GM21390 (cell line): ENCODE measurements around the gene MED1.
"Not testable (repeated sequence)": the region's sequence is repeated elsewhere in the genome, so short reads cannot be mapped to it uniquely, and the experiment has no call there.

ENCODE experiments used
- ATAC-seq: cut with Tn5 transposase; IDR thresholded peaks from one replicate; pipeline ENCODE4 v1.9.1; 2021; ENCODE audit not compliant: unreplicated experiment

The MED1 gene

GRCh38 chr17:39450847-39451581 is at the start of gene MED1:
Gene MED1 (minus strand): TSS chr17:39451263. CDS start chr17:39451062, 201 bp downstream.
- peak; percentile 83 for ATAC-seq

GRCh38 chr17:39496921-39497320 is 45.9 kb upstream of the MED1 start:
- ATAC-seq: not testable (repeated sequence)

GRCh38 chr17:39487946-39488345 is 36.9 kb upstream of the MED1 start:
- no peak for ATAC-seq

- not testable (repeated sequence) for ATAC-seq
Observed at GRCh38 chr17:39487490-39487889, 36.4 kb upstream of the MED1 start.

GRCh38 chr17:39486242-39486641 is 35.2 kb upstream of the MED1 start:
- ATAC-seq: no peak

GRCh38 chr17:39485555-39485954 is 34.5 kb upstream of the MED1 start:
- ATAC-seq: no peak

GRCh38 chr17:39484178-39484577 is 33.1 kb upstream of the MED1 start:
- ATAC-seq: no peak

- no peak for ATAC-seq
Observed at GRCh38 chr17:39483506-39483905, 32.4 kb upstream of the MED1 start.

- not testable (repeated sequence) for ATAC-seq
Observed at GRCh38 chr17:39479631-39480030, 28.6 kb upstream of the MED1 start.

GRCh38 chr17:39473310-39473709 is 22.2 kb upstream of the MED1 start:
- ATAC-seq: no peak

GRCh38 chr17:39468610-39469009 is 17.5 kb upstream of the MED1 start:
- not testable (repeated sequence) for ATAC-seq

- ATAC-seq: not testable (repeated sequence)
Observed at GRCh38 chr17:39464639-39465181, 13.6 kb upstream of the MED1 start.

- no peak for ATAC-seq
Observed at GRCh38 chr17:39462631-39463375, 11.7 kb upstream of the MED1 start.

GRCh38 chr17:39461926-39462569 is 11.0 kb upstream of the MED1 start:
- ATAC-seq: no peak

GRCh38 chr17:39461113-39461925 is 10.3 kb upstream of the MED1 start, which contains the start of gene CDK12:
Gene CDK12 (plus strand): TSS chr17:39461486. CDS start chr17:39462072, 586 bp downstream.
- peak; percentile 63 for ATAC-seq

- no peak for ATAC-seq
Observed at GRCh38 chr17:39455919-39456318, 4.9 kb upstream of the MED1 start.

GRCh38 chr17:39450051-39450450 is 1.0 kb downstream of the MED1 start:
- no peak for ATAC-seq

- ATAC-seq: no peak
Observed at GRCh38 chr17:39447561-39447960, 3.5 kb downstream of the MED1 start.

GRCh38 chr17:39443326-39443725 is 7.7 kb downstream of the MED1 start:
- ATAC-seq: no peak

- ATAC-seq: not testable (repeated sequence)
Observed at GRCh38 chr17:39439868-39440267, 11.2 kb downstream of the MED1 start.

GRCh38 chr17:39429600-39429999 is 21.5 kb downstream of the MED1 start:
- no peak for ATAC-seq
